Calu3 (cell line): Measurements from ENCODE around the gene NLE1. TPM values are rescaled to one million over a fixed set of nuclear protein-coding genes. Genes with fewer than 3 reads are reported as not detected.

Experiments
- BruUV-seq: library from RNA; stranded (reverse); fragments of 400-500 nt; replicated peaks from 2 replicates; lab custom pipeline; 2021; lab: Mats Ljungman, UMichigan
- CTCF ChIA-PET: fragments of 300-600 bp; sonication (Branson Sonifier 250); formaldehyde crosslinking; loops from one replicate; lab custom pipeline; 2022; ENCODE audit warnings: antibody characterized with exemption; lab: Charles Lee
- DNase-seq: peaks from one replicate; pipeline ENCODE4 v3.0.0; 2022
- H3K27ac Mint-ChIP-seq: one replicate; pipeline ENCODE4 v1.8.0; 2022; ENCODE audit warnings: mixed read lengths; ENCODE audit not compliant: unreplicated experiment
- H3K27me3 Mint-ChIP-seq: one replicate; pipeline ENCODE4 v1.8.0; 2022; ENCODE audit warnings: mixed read lengths; ENCODE audit not compliant: unreplicated experiment
- H3K36me3 Mint-ChIP-seq: one replicate; pipeline ENCODE4 v1.8.0; 2022; ENCODE audit warnings: mild to moderate bottlenecking, moderate library complexity, mixed read lengths; ENCODE audit not compliant: insufficient read depth, unreplicated experiment
- H3K4me1 Mint-ChIP-seq: one replicate; pipeline ENCODE4 v1.8.0; 2022; ENCODE audit warnings: mild to moderate bottlenecking, low read depth, mixed read lengths; ENCODE audit not compliant: unreplicated experiment
- H3K4me3 Mint-ChIP-seq: one replicate; pipeline ENCODE4 v1.8.0; 2022; ENCODE audit warnings: mild to moderate bottlenecking, low read depth, moderate library complexity, mixed read lengths; ENCODE audit not compliant: unreplicated experiment
- H3K9me3 Mint-ChIP-seq: one replicate; pipeline ENCODE4 v1.8.0; 2022; ENCODE audit warnings: low read depth, mixed read lengths; ENCODE audit not compliant: unreplicated experiment
- CTCF ChIP-seq: fragments of 200-600 bp; IDR thresholded peaks from one replicate; pipeline ENCODE4 v1.8.0; 2022; ENCODE audit warnings: antibody characterized with exemption; ENCODE audit not compliant: unreplicated experiment
- intact Hi-C: fragments of 100-400 bp; cut with micrococcal nuclease; formaldehyde crosslinking; loops from one replicate; pipeline ENCODE4 v1.10.0; 2022; ENCODE audit not compliant: unreplicated experiment
- total RNA-seq: library from RNA; stranded (reverse); gene quantifications from 2 replicates; pipeline ENCODE4 v1.2.3, GENCODE V29; 2022

NLE1 gene
- total RNA-seq, 1 experiment from 2014 or later, result 30.0 TPM

- intact Hi-C loops, result loop anchor here (1.0 to 10.0 kb wide), 3 partner anchors 143 to 575 kb away; no protein-coding TSS in a partner anchor
- DNase-seq, result no peak
- Mint-ChIP-seq H3K27ac (no peak overlapping the region), H3K27me3 (peaks cover 45% of the 10 kb centered on the region), H3K36me3 (no peaks in the 10 kb centered on the region), H3K9me3 (no peaks in the 10 kb centered on the region), H3K4me3 (no peak overlapping the region), H3K4me1 (no peaks in the 10 kb centered on the region)
- BruUV-seq, result no TSS peak
- no peak for TF ChIP-seq CTCF
- CTCF ChIA-PET, result interaction anchor here (1.4 kb wide), 1 partner anchor 368 kb away, joined by 5 read pairs; no protein-coding TSS in a partner anchor
These were observed 29.7 kb upstream of the NLE1 start for GRCh38 chr17:35171834-35172233.

GRCh38 chr17:35170968-35171771, 29.1 kb upstream of the NLE1 start:
- H3K36me3 Mint-ChIP-seq, result no peaks in the 10 kb centered on the region
- no peaks in the 10 kb centered on the region for H3K4me1 Mint-ChIP-seq
- BruUV-seq, result no TSS peak
- intact Hi-C loops, result loop anchor here (1.0 to 10.0 kb wide), 3 partner anchors 144 to 576 kb away; no protein-coding TSS in a partner anchor
- DNase-seq, result no peak
- CTCF ChIA-PET, result interaction anchor here (0.6 to 1.5 kb wide), 5 partner anchors 47 to 578 kb away, joined by 4 to 5 read pairs (median 4); no protein-coding TSS in a partner anchor
- no peaks in the 10 kb centered on the region for H3K9me3 Mint-ChIP-seq
- H3K27ac Mint-ChIP-seq, result no peak overlapping the region
- no peak for TF ChIP-seq CTCF
- H3K4me3 Mint-ChIP-seq, result no peak overlapping the region
- peaks cover 45% of the 10 kb centered on the region for H3K27me3 Mint-ChIP-seq

GRCh38 chr17:35169835-35170363, 27.8 kb upstream of the NLE1 start:
- H3K36me3 Mint-ChIP-seq, result no peaks in the 10 kb centered on the region
- H3K4me1 Mint-ChIP-seq, result no peaks in the 10 kb centered on the region
- CTCF ChIA-PET, result interaction anchor here (0.6 to 1.5 kb wide), 3 partner anchors 364 to 400 kb away, joined by 4 to 5 read pairs (median 4); no protein-coding TSS in a partner anchor
- no peaks in the 10 kb centered on the region for H3K9me3 Mint-ChIP-seq
- H3K27ac Mint-ChIP-seq, result no peak overlapping the region
- peaks cover 34% of the 10 kb centered on the region for H3K27me3 Mint-ChIP-seq
- intact Hi-C loops, result loop anchor here (5.0 to 10.0 kb wide), 2 partner anchors 145 to 577 kb away; no protein-coding TSS in a partner anchor
- DNase-seq, result no peak
- H3K4me3 Mint-ChIP-seq, result no peak overlapping the region
- BruUV-seq, result no TSS peak
- TF ChIP-seq CTCF, result no peak

GRCh38 chr17:35167666-35168065, 25.6 kb upstream of the NLE1 start:
- BruUV-seq, result no TSS peak
- Mint-ChIP-seq H3K4me3 (no peak overlapping the region), H3K9me3 (no peaks in the 10 kb centered on the region), H3K4me1 (no peaks in the 10 kb centered on the region), H3K36me3 (no peaks in the 10 kb centered on the region), H3K27ac (no peak overlapping the region), H3K27me3 (peaks cover 27% of the 10 kb centered on the region)
- DNase-seq, result no peak
- TF ChIP-seq CTCF, result no peak
- CTCF ChIA-PET, result interaction anchor here (0.6 to 1.6 kb wide), 4 partner anchors 13 to 372 kb away, joined by 3 to 4 read pairs (median 4); no protein-coding TSS in a partner anchor
- intact Hi-C loops, result no loop called here
